Sigmoid colon (tissue), 4 donors: ENCODE results near the gene DENND2A.

Experiments
- POLR2A ChIP-seq, 2 donors: fragments of 450-650 bp; IDR thresholded peaks; one replicate each; pipeline ENCODE4 v1.6.1; 2016; ENCODE audit warnings: antibody characterized with exemption in 2 of 2, mild to moderate bottlenecking in 2 of 2, moderate library complexity in 2 of 2
- POLR2AphosphoS5 ChIP-seq, 4 donors: sonication (generic); formaldehyde crosslinking; IDR thresholded peaks; one replicate each; pipeline ENCODE4 v1.6.1; 2017; ENCODE audit warnings: antibody characterized with exemption in 4 of 4
- TF ChIP-seq, protein P1 (sequence below), 4 experiments: fragments of 450-650 bp in 3 of 4; fragments of 200-600 bp in 1 of 4; IDR thresholded peaks; one replicate each; pipeline ENCODE4 v1.5.1; 2016 to 2019; ENCODE audit warnings: antibody characterized with exemption in 4 of 4, mild to moderate bottlenecking in 3 of 4, moderate library complexity in 2 of 4

- TF ChIP-seq POLR2AphosphoS5 (IDR thresholded peaks at IDR 0.05): no peak
- TF ChIP-seq, protein P1, sequence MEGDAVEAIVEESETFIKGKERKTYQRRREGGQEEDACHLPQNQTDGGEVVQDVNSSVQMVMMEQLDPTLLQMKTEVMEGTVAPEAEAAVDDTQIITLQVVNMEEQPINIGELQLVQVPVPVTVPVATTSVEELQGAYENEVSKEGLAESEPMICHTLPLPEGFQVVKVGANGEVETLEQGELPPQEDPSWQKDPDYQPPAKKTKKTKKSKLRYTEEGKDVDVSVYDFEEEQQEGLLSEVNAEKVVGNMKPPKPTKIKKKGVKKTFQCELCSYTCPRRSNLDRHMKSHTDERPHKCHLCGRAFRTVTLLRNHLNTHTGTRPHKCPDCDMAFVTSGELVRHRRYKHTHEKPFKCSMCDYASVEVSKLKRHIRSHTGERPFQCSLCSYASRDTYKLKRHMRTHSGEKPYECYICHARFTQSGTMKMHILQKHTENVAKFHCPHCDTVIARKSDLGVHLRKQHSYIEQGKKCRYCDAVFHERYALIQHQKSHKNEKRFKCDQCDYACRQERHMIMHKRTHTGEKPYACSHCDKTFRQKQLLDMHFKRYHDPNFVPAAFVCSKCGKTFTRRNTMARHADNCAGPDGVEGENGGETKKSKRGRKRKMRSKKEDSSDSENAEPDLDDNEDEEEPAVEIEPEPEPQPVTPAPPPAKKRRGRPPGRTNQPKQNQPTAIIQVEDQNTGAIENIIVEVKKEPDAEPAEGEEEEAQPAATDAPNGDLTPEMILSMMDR (IDR thresholded peaks at IDR 0.05): no peak
- TF ChIP-seq POLR2A (IDR thresholded peaks at IDR 0.05): no peak
Observed at GRCh38 chr7:140512317-140513000, 128.2 kb downstream of the DENND2A start.
